Fibroblast of the aortic adventitia (primary cell): ENCODE measurements around the gene ARHGAP31. TPM values are rescaled to one million over a fixed set of nuclear protein-coding genes. Genes with fewer than 3 reads are reported as not detected.

Experiments used
- DNase-seq: peaks from one replicate; pipeline ENCODE4 v3.0.0-alpha.2; 2010; ENCODE audit warnings: low read depth
- H3K4me3 ChIP-seq: 2 replicates; pipeline ENCODE4 v1.5.1; 2011; ENCODE audit warnings: low read depth, mild to moderate bottlenecking, control low read depth, low read length, moderate library complexity
- total RNA-seq: library from RNA; depleted of rRNA; stranded (reverse); fragments of >200 nt; gene quantifications from 2 replicates; pipeline ENCODE4 v1.2.3, GENCODE V29; 2012; ENCODE audit warnings: low replicate concordance
- TF ChIP-seq, protein P1 (sequence below): IDR thresholded peaks from 2 replicates; pipeline ENCODE4 v1.5.1; 2011; ENCODE audit warnings: mild to moderate bottlenecking, low read length, control low read depth, inconsistent platforms; ENCODE audit not compliant: insufficient read depth

The ARHGAP31 gene
- total RNA-seq, 1 donor = 11.4 TPM

DNA sequence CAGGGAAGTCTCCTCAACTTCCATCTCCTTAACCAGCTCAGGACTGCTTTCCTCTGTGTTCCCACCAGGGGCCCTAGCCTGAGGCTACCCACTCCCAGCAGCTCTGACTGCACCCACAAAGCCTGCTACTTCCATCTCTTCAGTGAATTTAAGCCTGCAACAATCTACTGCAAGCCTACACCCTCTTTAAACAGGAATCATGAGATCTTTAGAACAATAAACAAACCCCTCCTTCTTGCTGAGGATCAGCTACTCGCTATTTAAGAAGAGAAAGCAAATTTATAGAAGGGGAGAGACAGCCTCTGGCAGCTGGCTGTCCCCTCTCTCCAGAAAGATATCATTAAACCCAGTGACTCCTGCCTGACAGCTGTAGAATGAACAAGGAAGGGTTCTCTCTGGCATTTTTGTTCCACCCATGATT lies 51.9 kb downstream of the ARHGAP31 start:
- DNase-seq = no peak
- TF ChIP-seq, protein P1, sequence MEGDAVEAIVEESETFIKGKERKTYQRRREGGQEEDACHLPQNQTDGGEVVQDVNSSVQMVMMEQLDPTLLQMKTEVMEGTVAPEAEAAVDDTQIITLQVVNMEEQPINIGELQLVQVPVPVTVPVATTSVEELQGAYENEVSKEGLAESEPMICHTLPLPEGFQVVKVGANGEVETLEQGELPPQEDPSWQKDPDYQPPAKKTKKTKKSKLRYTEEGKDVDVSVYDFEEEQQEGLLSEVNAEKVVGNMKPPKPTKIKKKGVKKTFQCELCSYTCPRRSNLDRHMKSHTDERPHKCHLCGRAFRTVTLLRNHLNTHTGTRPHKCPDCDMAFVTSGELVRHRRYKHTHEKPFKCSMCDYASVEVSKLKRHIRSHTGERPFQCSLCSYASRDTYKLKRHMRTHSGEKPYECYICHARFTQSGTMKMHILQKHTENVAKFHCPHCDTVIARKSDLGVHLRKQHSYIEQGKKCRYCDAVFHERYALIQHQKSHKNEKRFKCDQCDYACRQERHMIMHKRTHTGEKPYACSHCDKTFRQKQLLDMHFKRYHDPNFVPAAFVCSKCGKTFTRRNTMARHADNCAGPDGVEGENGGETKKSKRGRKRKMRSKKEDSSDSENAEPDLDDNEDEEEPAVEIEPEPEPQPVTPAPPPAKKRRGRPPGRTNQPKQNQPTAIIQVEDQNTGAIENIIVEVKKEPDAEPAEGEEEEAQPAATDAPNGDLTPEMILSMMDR = no peak
- no peak overlapping the region for H3K4me3 ChIP-seq

GRCh38 chr3:119347036-119347435 lies 52.9 kb downstream of the ARHGAP31 start:
- no peak overlapping the region for H3K4me3 ChIP-seq
- DNase-seq = no peak
- TF ChIP-seq, protein P1 = no peak

DNA sequence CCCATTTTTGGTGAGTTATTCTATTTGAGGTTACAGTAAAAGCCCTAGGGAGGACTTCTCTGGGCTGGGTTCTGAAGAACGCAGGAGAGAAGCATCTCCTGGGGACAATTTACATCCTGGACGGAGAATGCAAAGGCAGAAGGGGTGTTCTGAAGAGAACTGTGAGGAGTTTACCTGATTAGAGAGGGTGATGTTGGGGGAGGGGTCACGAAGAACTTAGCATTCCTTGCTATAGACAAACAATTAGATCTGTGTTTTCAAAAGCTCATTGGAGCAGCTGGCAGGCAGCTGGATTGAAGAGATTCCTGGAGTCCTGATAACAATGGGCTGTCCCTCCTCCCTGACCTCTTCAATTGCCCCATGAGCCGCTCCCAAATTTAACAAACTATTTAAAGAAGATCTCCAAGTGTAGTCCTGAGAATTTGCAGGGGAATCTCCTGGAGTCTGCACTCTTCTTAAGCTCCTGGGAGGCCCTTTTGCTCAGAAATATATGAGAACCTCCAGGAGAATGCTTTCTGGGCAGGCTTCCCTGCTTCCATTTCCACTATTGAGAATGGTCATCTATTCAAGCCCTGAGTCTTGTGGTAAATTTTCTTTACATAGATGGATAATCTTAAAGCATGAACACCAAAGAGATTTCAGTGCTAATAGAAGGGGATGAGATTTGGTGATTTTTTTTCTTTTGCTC lies 55.3 kb downstream of the ARHGAP31 start:
- TF ChIP-seq, protein P1 = no peak
- peak; percentile 23 for DNase-seq
- H3K4me3 ChIP-seq = no peak overlapping the region

DNA sequence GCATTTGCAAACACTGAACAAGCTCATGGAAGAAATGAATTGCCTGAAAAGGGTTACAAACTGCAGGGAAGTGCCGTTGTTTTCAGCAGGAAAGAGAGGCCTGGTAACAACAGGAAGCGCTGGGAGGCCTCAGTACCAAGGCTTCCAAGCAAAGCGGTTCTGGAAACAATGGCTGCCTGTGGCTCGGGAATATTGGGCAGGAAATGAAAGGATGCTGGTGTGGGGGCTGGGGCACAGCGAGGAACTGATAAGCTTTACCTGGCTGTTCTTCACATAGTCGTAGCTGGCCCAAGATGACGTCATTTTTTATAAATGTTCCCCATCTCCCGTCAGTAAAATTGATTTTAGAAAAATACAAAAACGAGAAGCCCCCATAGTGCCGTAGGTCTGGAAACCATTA lies 55.9 kb downstream of the ARHGAP31 start:
- DNase-seq = no peak

GRCh38 chr3:119351581-119351980 lies 57.4 kb downstream of the ARHGAP31 start:
- DNase-seq = no peak
- no peak overlapping the region for H3K4me3 ChIP-seq
- TF ChIP-seq, protein P1 = no peak

More for the DNA sequence above, 55.9 kb downstream of the ARHGAP31 start:
- H3K4me3 ChIP-seq = no peak overlapping the region
- TF ChIP-seq, protein P1 = no peak

GRCh38 chr3:119352034-119352609 lies 57.9 kb downstream of the ARHGAP31 start:
- TF ChIP-seq, protein P1 = no peak
- DNase-seq = no peak
- no peak overlapping the region for H3K4me3 ChIP-seq
